ENCODE data around the gene TSPAN14. TPM values are rescaled to one million over a fixed set of nuclear protein-coding genes. Genes with fewer than 3 reads are reported as not detected.

TSPAN14 gene
- total RNA-seq, 3 donors from 2014 or later (not counting 1 experiment from before 2014, with no cell fraction given) = 126 to 180 (median 173) TPM

DNA sequence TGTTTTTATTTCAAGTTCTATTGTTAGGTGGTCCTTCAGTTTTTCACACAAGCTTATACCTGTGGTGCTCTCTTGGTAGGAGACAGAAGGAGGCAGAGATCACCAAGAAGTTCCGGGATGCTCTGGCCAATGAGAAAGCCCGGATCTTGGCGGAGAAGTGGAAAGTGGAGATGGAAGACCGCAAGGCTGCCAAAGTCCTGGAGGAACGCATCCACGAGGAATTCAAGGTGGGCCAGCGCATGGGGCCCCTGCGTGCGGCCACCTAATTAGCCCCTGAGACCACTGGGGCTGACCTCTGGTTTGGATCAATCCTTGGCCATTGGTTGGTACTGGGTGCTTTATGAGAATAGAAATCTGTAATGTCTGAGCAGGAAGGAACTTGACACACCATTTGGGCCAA is 117.2 kb downstream of the TSPAN14 start:
- intact Hi-C loops (cut with micrococcal nuclease) = no loop called here
- no peaks in the 10 kb centered on the region for H3K4me1 Mint-ChIP-seq
- TF ChIP-seq, protein P1, sequence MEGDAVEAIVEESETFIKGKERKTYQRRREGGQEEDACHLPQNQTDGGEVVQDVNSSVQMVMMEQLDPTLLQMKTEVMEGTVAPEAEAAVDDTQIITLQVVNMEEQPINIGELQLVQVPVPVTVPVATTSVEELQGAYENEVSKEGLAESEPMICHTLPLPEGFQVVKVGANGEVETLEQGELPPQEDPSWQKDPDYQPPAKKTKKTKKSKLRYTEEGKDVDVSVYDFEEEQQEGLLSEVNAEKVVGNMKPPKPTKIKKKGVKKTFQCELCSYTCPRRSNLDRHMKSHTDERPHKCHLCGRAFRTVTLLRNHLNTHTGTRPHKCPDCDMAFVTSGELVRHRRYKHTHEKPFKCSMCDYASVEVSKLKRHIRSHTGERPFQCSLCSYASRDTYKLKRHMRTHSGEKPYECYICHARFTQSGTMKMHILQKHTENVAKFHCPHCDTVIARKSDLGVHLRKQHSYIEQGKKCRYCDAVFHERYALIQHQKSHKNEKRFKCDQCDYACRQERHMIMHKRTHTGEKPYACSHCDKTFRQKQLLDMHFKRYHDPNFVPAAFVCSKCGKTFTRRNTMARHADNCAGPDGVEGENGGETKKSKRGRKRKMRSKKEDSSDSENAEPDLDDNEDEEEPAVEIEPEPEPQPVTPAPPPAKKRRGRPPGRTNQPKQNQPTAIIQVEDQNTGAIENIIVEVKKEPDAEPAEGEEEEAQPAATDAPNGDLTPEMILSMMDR (IDR thresholded peaks at IDR 0.05) = no peak

DNA sequence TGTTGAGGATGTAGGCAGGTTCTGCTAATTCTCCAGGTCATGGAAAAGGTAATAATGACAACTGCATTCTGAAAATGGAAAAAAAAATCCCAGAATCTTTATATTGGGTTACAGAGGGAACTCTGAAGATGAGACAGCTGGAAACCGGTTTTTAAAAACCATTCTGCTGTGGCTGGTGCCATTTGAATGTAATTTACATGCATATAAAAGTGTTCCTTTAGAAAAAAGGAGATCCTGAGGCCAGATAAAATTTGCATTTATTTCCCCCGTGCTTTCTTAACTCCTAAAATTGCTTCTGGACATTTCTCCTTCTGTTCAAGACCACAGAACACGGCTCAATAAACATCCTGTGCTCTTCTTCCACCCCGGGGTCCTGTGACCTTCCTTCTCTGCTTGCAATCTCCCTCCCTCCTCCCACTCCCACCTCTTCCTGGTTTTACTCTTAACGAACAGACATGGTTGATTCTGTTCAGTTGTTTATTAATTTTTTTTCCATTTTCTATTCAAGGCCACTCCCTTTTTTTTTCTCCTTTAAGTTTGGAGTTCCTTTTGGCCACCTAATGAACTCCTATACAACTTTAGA is 125.2 kb downstream of the TSPAN14 start:
- no peak overlapping the region for H3K4me3 ChIP-seq (ENCODE audit: low read length)
- Mint-ChIP-seq H3K36me3 (no peaks in the 10 kb centered on the region), H3K9me3 (no peaks in the 10 kb centered on the region), H3K27me3 (ENCODE audit: low read depth in 2 of 2) (peaks cover 6 to 8% of the 10 kb centered on the region in 2 donors), H3K27ac (no peak overlapping the region), H3K4me3 (no peak overlapping the region), H3K4me1 (peaks cover 14 to 21% of the 10 kb centered on the region in 2 donors)
- intact Hi-C loops (cut with micrococcal nuclease) = no loop called here
- no peaks in the 10 kb centered on the region for H3K36me3 ChIP-seq (ENCODE audit: control insufficient read depth, insufficient read depth, low read length)
- no peak for DNase-seq
- H3K4me1 ChIP-seq (ENCODE audit: control insufficient read depth, insufficient read depth, low read length) = peaks cover 8% of the 10 kb centered on the region
- 13% methylated on average over 4 of the region's 5 CpGs for WGBS (ENCODE audit: insufficient coverage)
- no peak for ATAC-seq
- no peaks in the 10 kb centered on the region for H3K9me3 ChIP-seq (ENCODE audit: control insufficient read depth, insufficient read depth, low read length)
- no peaks in the 10 kb centered on the region for H3K27me3 ChIP-seq (ENCODE audit: control insufficient read depth, insufficient read depth, low read length)
- no peak overlapping the region for H3K27ac ChIP-seq (ENCODE audit: low read length)
- TF ChIP-seq, protein P1 (IDR thresholded peaks at IDR 0.05) = no peak

More for the DNA sequence above, 117.2 kb downstream of the TSPAN14 start:
- no peak overlapping the region for H3K27ac ChIP-seq (ENCODE audit: low read length)
- H3K9me3 Mint-ChIP-seq = no peaks in the 10 kb centered on the region
- no peaks in the 10 kb centered on the region for H3K36me3 ChIP-seq (ENCODE audit: control insufficient read depth, insufficient read depth, low read length)
- no peak overlapping the region for H3K4me3 ChIP-seq (ENCODE audit: low read length)
- H3K27me3 ChIP-seq (ENCODE audit: control insufficient read depth, insufficient read depth, low read length) = peaks cover 2% of the 10 kb centered on the region
- ATAC-seq (no peak), DNase-seq (no peak)
- no peak overlapping the region for H3K27ac Mint-ChIP-seq
- H3K9me3 ChIP-seq (ENCODE audit: control insufficient read depth, insufficient read depth, low read length) = no peaks in the 10 kb centered on the region
- no peak overlapping the region for H3K4me3 Mint-ChIP-seq
- peaks cover 6 to 8% of the 10 kb centered on the region in 2 donors for H3K27me3 Mint-ChIP-seq (ENCODE audit: low read depth in 2 of 2)
- no peaks in the 10 kb centered on the region for H3K4me1 ChIP-seq (ENCODE audit: control insufficient read depth, insufficient read depth, low read length)
- WGBS (ENCODE audit: insufficient coverage) = 95% methylated on average over 9 of the region's 9 CpGs
- no peaks in the 10 kb centered on the region for H3K36me3 Mint-ChIP-seq

DNA sequence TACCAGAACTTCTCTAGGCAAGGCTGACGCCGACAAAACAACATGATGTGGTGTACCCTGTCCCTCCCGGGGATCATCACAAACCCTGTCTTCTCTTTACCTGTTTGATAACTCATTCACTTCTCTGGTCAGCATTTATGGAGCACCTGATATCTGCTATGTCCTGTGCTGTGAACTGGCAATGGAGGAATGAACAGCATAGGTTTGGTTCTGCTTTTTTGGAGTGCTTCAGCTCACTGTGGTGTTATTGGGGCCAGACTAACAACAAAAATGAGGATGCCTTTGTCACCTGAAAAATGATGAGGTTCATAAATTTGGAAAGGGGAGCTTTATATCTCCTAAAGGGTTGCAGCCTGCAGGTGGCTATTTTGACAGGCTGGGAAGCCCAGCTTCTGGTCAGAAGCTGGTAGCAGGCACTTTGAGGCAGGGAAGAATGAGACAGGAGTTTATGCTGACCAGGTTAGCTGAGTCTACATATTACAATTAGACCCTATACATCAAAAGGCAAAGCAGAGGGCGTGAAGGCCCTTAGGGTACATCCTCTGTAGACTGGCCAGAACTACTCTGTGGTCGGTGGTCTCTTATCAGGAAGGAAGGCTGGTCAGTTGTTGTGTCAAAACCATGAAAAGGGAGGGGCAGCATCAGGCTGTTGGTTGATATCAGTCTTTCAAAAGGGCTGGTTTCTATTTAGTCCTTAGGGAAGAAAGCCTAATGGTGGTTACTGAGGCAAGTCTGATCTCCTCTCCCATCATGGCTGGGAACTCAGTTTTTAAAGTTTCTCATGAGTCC is 125.9 kb downstream of the TSPAN14 start:
- Mint-ChIP-seq H3K36me3 (no peaks in the 10 kb centered on the region), H3K27ac (no peak overlapping the region), H3K27me3 (ENCODE audit: low read depth in 2 of 2) (peaks cover 7 to 8% of the 10 kb centered on the region in 2 donors), H3K4me1 (peaks cover 14 to 21% of the 10 kb centered on the region in 2 donors), H3K4me3 (no peak overlapping the region), H3K9me3 (no peaks in the 10 kb centered on the region)
- ATAC-seq (peak in 1 of 3 donors; percentile 39), DNase-seq (no peak)
- Histone ChIP-seq H3K27me3 (ENCODE audit: control insufficient read depth, insufficient read depth, low read length) (no peaks in the 10 kb centered on the region), H3K4me1 (ENCODE audit: control insufficient read depth, insufficient read depth, low read length) (peaks cover 8% of the 10 kb centered on the region), H3K27ac (ENCODE audit: low read length) (no peak overlapping the region), H3K36me3 (ENCODE audit: control insufficient read depth, insufficient read depth, low read length) (no peaks in the 10 kb centered on the region), H3K9me3 (ENCODE audit: control insufficient read depth, insufficient read depth, low read length) (no peaks in the 10 kb centered on the region), H3K4me3 (ENCODE audit: low read length) (no peak overlapping the region)
- 50% methylated on average over 5 of the region's 5 CpGs for WGBS (ENCODE audit: insufficient coverage)
- intact Hi-C loops (cut with micrococcal nuclease) = no loop called here
- TF ChIP-seq, protein P1 (IDR thresholded peaks at IDR 0.05) = no peak
